GM21825 (cell line): ENCODE results near the gene POU2F3.

ENCODE experiments used
- ATAC-seq: cut with Tn5 transposase; IDR thresholded peaks from one replicate; pipeline ENCODE4 v1.9.1; 2021; ENCODE audit warnings: mild to moderate bottlenecking, moderate library complexity; ENCODE audit not compliant: unreplicated experiment

POU2F3 gene

DNA sequence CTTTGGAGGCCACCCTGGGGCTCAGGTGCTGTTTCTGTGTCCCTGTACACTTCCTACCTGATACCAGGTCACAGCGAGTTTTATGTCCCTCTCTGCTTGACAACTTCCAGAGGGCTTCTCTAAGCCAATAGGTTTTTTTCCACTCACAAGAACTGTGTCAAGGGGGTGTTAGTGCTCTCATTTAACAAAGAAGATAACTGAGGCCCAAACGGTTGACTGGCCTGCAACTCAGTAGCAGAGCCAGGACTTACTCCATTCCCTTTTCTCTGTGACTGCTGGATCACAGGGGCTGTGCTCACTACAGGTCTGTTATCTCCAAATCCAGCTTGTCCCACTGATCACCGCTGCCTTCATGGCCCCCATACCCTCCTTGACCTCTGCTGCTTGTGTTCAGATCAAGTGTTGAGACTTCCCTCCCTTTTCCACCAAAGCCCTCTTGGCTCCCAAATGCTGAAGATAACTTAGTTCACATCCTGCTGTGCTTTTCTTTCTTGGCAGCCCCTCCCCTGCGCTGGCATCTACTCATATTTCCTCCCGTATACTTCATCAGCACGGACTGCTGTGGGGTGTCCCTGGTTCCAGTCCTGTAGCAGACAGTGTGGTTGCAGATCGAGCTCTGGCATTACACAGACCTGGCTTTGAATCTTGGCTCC, 41.3 kb downstream of the POU2F3 start:
- no peak for ATAC-seq

DNA sequence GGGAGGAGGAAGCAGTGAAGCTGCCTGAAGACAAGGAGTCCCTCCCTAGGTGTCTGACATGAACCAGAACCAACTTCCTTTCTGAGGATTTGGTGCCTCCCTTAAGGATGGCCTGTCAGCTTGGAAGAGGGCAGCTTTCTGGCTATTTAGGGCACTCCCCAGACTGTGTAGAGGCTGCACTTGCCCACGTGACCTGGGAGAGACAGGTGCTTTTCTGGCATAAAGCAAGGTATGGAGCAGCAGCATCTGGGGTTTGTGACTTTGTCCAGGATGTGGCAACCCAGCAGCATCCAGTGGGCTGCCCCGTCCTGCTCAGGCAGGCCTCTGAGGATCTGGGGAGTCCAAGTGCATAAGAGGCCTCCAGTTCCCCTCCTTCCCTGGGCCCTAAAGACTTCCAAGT, 43.2 kb downstream of the POU2F3 start:
- no peak for ATAC-seq

- no peak for ATAC-seq
These were observed 44.3 kb downstream of the POU2F3 start for GRCh38 chr11:120284272-120284671.

DNA sequence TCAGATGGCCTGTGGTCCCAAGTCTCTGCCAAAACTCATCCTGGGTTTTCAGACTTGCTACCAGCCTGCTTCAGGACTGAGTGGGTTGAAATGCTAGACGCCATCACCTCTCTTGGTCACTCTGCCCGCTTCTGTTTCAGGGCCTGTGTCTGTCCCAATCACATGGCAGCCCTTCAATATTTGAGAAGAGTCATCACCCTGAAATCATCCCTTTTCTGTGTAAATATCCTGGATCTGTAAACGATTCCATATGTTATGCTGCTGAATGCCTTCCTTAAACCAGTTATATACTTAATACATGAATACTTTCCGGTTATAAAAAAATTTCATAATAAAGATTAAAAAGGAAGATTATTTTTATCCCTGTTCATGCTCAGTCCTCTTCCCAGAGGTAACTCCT, 45.3 kb downstream of the POU2F3 start:
- no peak for ATAC-seq

GRCh38 chr11:120288021-120288420, 48.1 kb downstream of the POU2F3 start:
- no peak for ATAC-seq

DNA sequence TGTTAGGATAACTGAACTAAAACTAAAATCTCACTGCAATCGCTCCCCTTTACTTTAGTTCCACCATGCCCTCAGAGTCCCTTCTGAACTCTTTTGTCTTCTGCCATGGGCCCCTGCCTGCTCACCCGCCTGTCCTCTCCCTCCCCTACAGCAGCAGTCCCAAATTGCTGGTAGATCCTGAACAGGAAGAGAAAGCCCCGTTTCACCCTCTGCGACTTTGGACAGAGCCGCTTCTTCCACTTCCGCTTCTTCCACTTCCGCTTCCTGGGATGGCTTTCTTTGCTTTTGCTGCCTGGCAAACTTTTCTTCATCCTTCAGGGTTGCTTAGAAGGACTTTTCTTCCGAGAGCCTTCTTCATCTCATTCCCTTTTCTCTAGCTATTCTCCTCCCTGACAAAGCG, 49.5 kb downstream of the POU2F3 start:
- ATAC-seq: no peak

DNA sequence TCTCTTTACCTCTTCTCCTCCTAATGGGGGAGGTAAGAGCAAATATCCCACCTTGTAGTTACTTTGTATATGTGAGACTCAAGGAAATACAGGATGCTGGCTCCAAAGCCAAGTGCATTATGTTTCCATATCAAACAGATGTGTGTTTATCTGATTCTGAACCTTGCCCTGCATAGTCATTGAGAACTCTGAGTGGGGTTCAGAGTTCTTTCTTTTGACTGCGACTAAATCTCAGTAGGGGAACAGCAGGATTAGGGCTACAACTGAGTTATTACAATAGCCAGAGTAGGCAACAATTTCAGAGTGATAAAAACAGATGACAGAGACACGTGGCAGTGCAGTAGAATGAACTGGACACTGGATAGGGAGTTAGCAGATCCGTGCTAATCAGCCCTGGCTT, 51.0 kb downstream of the POU2F3 start:
- ATAC-seq: no peak

GRCh38 chr11:120293038-120293800, 53.3 kb downstream of the POU2F3 start:
- no peak for ATAC-seq

DNA sequence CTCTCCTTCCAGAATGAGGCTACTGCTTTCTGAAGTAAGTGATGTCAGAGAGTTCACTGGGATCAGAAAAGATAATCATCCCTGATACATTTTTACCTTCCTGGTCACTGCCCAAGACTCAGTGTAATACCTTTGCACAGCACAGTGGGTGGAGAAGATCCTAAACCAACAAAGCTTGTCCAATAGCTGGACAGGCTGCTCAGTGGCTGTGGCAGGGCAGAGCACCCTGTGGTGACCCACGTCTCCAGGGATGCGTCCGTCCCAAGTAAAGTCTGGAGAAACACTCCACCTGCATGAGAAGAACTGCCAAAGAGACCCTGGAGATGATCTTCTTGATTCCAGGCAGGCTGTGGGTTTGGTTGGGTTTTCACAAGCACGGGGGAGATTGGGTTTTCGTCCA, 54.2 kb downstream of the POU2F3 start:
- no peak for ATAC-seq

DNA sequence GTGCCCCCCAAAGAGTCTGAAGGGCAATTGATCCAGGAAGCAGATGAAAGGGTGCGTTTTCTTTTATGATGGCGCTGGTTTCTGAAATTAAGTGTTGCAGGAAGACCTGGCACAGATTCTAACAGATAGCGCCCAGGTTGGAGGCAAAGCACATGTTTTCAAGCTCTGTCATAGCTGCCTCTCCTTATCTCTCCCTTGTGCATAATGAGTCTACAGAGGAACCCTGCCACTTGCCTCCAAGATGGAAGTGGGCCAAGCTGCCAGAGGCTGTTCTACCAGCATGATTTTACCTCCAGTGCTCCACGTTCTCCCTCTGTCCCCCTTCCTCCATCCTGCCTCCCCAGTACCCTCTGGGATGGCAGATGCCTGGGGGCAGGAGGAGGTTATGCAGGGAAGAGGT, 55.2 kb downstream of the POU2F3 start:
- no peak for ATAC-seq

GRCh38 chr11:120296554-120296953, 56.6 kb downstream of the POU2F3 start:
- ATAC-seq: no peak

DNA sequence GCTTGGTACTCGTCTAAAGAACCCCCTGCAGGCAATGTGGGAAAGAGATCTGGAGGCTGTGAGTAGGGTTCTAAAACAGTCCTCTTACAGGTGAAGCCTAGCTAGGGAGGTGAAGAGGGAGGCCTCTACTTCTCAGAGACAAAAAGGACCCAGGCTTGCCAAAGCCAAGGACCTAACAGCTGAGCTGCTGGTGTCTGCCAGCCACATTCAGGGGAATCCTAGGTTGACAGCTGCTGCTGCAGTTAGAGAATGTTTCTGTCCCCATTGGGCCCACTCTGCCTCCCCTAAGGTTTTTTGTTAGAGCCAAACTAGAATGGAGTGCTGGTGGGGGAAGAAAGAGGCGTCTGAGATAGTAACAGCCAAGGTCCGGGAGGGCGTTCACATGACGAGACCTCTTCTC, 58.5 kb downstream of the POU2F3 start:
- ATAC-seq: no peak

GRCh38 chr11:120302001-120302805, 62.3 kb downstream of the POU2F3 start:
- ATAC-seq: no peak

DNA sequence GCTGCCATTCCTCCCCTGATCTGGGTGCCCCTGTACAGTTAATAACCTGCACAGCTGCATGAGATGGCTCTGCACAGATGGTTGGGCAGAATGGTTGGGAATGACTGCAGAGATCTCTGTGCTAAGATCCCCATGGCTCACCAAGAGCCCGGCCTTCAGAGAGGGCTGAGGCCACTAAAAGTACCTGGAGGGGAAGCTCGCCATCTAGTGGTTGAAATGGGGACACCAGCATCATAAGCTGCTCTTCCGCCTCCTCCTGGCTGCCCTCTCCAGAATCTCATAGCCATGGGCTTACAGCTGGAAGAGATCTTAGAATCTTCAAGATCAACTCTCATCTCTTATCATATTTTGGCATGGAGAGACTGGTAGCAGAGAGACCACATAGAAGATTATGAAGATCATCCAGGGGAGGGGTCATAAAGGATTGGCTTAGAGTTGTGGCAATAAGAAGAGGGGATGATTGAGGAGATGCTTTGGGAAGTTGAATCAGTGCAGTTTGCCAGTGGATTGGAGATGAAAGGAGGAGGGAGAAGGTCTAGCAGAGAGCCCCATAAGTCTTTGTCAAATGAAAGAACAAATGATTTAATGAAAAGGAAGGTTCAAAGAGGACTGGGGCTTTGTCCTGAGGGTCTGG, 63.2 kb downstream of the POU2F3 start:
- ATAC-seq: no peak

- ATAC-seq: no peak
These were observed 64.6 kb downstream of the POU2F3 start for GRCh38 chr11:120304526-120304925.

- no peak for ATAC-seq
These were observed 65.3 kb downstream of the POU2F3 start for GRCh38 chr11:120305286-120305685.

GRCh38 chr11:120306519-120307242, 66.7 kb downstream of the POU2F3 start:
- ATAC-seq: no peak

DNA sequence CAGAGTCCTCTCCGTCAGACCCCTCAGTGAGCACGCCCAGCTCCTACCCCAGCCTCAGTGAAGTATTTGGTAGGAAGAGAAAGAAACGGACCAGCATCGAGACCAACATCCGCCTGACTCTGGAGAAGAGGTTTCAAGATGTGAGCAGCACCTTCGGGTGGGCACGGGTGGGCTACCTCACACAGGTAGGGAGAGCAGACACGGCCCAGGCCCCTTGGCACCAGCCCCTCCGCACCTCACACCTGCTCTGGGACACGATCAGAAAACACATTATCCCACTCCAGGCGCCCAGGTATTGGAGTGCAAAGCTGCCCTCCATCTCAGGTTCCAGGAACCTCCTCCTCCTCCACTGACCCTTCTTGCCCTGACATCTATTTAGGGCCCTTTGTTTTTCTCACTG, 67.5 kb downstream of the POU2F3 start:
- ATAC-seq: no peak

DNA sequence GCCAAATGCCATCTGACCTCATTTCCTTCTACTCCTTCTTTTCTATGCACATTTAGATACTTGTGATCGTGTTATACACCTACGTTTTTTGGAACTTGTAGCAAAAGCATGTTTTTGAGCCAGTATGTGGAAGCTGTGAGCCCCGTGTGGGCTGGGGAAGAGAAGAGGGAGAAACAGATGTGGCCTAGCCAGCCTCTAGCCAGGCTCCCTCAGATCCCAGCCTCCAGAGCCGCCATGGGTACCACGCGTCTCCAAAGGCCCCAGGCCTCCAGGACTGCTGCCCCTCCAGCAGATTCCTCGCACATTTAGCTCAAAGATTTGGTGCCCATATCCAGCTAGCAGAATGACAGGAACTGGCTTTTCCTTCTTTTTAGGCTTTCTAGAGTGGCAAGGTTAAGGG, 68.1 kb downstream of the POU2F3 start:
- ATAC-seq: no peak

- ATAC-seq: no peak
These were observed 70.9 kb downstream of the POU2F3 start for GRCh38 chr11:120310870-120311269.

DNA sequence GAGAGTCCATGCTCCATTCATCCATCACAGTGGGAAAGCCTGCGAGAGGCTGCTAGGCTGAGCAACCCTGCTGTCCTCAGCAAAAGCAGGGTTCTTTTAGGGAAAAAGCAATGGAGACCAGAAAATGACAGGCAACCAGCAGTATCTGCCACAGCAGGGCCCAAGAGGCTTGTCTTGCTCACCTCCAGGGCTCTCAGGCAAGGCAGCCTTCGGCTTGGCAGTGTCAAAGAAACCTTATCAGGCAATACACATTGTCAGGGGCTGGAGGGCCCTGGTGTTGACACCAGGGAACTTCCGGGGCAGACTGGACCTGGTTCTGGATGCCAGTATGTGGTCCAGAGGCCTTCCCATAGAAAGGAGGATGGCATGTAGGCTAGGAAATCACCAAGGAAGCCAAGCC, 74.9 kb downstream of the POU2F3 start:
- ATAC-seq: no peak
